ENCODE results near the gene CKLF. TPM values are rescaled to one million over a fixed set of nuclear protein-coding genes. Genes with fewer than 3 reads are reported as not detected.

CKLF gene, protein sequence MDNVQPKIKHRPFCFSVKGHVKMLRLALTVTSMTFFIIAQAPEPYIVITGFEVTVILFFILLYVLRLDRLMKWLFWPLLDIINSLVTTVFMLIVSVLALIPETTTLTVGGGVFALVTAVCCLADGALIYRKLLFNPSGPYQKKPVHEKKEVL
- total RNA-seq (2021) (47.9 and 49.8 TPM in 2 replicates), Bru-seq, nascent RNA (percentile 86 among the genes with signal in this experiment), BruChase-seq, experiment 1, labeled RNA remaining after a 2-hour chase (percentile 92 among the genes with signal in this experiment), BruChase-seq, experiment 2, labeled RNA remaining after a 6-hour chase (percentile 95 among the genes with signal in this experiment)
- long read RNA-seq, transcript CKLF-203 (3 exons, 508 nt) = major isoform, 21 of 63 reads
- long read RNA-seq, transcript CKLF-201 (4 exons, 669 nt) = minor isoform, 18 of 63 reads
- long read RNA-seq, transcript CKLF-202 (3 exons, 571 nt) = minor isoform, 10 of 63 reads
- long read RNA-seq, partial matches to known transcripts = 2 of 63 reads
- long read RNA-seq, other reads (novel, unspliced or antisense) = 8 of 63 reads

DNA sequence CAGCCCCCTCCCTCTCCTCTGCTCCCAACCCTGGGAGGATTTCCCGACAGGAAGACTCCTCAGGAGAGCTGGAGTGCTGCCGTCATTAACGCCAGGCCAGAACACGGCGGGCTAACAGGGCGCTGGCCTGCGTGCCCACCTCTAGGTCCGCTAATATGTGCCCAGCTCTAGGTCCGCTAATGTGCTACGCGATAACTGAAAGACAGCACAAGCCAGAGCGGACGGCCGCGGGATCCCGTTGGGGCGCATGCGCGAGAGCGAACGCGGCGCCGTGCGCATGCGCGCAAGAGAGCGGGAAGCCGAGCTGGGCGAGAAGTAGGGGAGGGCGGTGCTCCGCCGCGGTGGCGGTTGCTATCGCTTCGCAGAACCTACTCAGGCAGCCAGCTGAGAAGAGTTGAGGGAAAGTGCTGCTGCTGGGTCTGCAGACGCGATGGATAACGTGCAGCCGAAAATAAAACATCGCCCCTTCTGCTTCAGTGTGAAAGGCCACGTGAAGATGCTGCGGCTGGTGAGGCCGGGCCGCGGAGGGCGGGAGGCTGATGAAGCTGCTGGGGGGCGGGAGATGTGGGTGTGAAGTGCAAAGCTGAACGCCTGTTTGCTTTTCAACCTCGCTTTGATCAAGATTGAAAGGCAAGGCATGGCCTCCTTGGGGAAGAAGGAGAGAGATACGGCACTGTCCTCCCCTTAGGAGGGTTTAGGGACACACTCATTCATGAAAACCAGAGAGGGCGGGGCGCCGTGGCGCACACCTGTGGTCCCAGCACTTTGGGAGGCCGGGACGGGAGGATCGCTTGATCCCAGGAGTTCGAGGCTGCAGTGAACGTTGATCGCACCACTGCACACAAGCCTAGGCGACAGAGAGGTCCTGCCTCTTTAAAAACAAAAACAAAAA lies at the start of gene CKLF:
CKLF (plus strand) TSS at position 291 of the 892 bp plus-strand sequence; CDS start at position 431, 140 bp downstream.
- intact Hi-C loops (cut with micrococcal nuclease; ENCODE audit: unreplicated experiment) = no loop called here
- peak within 1 kb of the TSS; percentile 42 for H3K4me3 ChIP-seq (ENCODE audit: low read depth, low read length, poor library complexity, severe bottlenecking)
- no peaks in the 10 kb centered on the region for H3K27me3 ChIP-seq (replicated peaks; ENCODE audit: insufficient read depth, low read depth, low read length, poor library complexity)
- H3K4me1 ChIP-seq (ENCODE audit: insufficient read depth, low read length, poor library complexity, severe bottlenecking) = peaks cover 19% of the 10 kb centered on the region
- H3K9me3 ChIP-seq (ENCODE audit: low read depth, low read length, poor library complexity, severe bottlenecking) = no peaks in the 10 kb centered on the region
- no peaks in the 10 kb centered on the region for H3K36me3 ChIP-seq (ENCODE audit: insufficient read depth, low read length, poor library complexity, severe bottlenecking)
- no peak for TF ChIP-seq EZH2 (IDR thresholded peaks at IDR 0.05; ENCODE audit: borderline replicate concordance, low read depth, low read length, poor library complexity, severe bottlenecking)
- TF ChIP-seq, protein P1, sequence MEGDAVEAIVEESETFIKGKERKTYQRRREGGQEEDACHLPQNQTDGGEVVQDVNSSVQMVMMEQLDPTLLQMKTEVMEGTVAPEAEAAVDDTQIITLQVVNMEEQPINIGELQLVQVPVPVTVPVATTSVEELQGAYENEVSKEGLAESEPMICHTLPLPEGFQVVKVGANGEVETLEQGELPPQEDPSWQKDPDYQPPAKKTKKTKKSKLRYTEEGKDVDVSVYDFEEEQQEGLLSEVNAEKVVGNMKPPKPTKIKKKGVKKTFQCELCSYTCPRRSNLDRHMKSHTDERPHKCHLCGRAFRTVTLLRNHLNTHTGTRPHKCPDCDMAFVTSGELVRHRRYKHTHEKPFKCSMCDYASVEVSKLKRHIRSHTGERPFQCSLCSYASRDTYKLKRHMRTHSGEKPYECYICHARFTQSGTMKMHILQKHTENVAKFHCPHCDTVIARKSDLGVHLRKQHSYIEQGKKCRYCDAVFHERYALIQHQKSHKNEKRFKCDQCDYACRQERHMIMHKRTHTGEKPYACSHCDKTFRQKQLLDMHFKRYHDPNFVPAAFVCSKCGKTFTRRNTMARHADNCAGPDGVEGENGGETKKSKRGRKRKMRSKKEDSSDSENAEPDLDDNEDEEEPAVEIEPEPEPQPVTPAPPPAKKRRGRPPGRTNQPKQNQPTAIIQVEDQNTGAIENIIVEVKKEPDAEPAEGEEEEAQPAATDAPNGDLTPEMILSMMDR (conservative IDR thresholded peaks at IDR 0.05; ENCODE audit: low read depth, low read length) = no peak
- CTCF ChIA-PET = no interaction called here
- DNase-seq (ENCODE audit: low spot score) = peak; percentile 91
- POLR2A ChIA-PET (ENCODE audit: low non-redundant PET) = no interaction called here
- BruUV-seq (replicated peaks) = TSS peak; percentile 36
- peak within 1 kb of the TSS; percentile 76 for H3K27ac ChIP-seq (ENCODE audit: low read depth, low read length, poor library complexity, severe bottlenecking)

DNA sequence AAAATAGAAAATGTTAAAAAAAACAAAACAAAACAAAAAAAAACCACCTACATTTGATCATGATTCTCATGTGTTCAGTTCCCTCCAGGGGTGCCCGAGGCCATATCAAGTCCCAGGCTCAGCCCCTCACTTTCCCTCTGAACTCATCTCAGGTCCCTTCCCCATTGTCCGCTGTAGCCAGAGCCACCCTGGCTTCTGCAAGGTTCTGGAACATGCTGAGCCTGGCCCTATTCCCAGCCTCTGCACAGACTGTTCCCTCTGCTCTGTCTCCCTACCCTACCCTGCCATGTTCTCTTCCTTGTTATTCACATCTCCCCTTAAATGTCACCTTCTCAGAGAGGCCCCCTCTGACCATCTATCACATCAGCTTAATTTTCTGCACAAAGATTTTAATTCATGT lies 49.3 kb upstream of the CKLF start:
- Histone ChIP-seq H3K27me3 (replicated peaks; ENCODE audit: insufficient read depth, low read depth, low read length, poor library complexity) (no peaks in the 10 kb centered on the region), H3K27ac (ENCODE audit: low read depth, low read length, poor library complexity, severe bottlenecking) (no peak overlapping the region), H3K4me1 (ENCODE audit: insufficient read depth, low read length, poor library complexity, severe bottlenecking) (no peaks in the 10 kb centered on the region), H3K4me3 (ENCODE audit: low read depth, low read length, poor library complexity, severe bottlenecking) (no peak overlapping the region), H3K9me3 (ENCODE audit: low read depth, low read length, poor library complexity, severe bottlenecking) (no peaks in the 10 kb centered on the region), H3K36me3 (ENCODE audit: insufficient read depth, low read length, poor library complexity, severe bottlenecking) (no peaks in the 10 kb centered on the region)
- TF ChIP-seq, protein P1 (conservative IDR thresholded peaks at IDR 0.05; ENCODE audit: low read depth, low read length) = no peak
- DNase-seq (ENCODE audit: low spot score) = no peak
- no TSS peak for BruUV-seq (replicated peaks)
- ChIA-PET CTCF (no interaction called here), POLR2A (ENCODE audit: low non-redundant PET) (no interaction called here)
- intact Hi-C loops (cut with micrococcal nuclease; ENCODE audit: unreplicated experiment) = no loop called here

DNA sequence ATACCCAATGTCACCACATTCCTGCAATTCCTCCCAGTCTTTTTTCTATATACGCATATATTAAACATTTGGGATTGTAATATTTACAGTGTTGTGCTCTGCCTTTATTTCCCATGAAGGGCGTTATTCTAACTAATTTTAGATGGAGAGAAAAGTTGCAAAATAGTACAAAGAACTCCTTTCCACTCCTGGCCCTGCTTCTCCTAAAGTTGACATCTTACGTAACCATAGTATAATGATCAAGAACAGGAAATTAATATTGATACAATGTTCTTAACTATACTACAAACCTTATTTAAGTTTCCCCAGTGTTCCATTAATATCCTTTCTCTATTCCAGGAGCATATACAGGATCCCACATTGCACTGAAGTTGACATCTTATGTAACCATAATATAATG lies 48.8 kb upstream of the CKLF start:
- BruUV-seq (replicated peaks) = no TSS peak
- no peak for DNase-seq (ENCODE audit: low spot score)
- Histone ChIP-seq H3K4me1 (ENCODE audit: insufficient read depth, low read length, poor library complexity, severe bottlenecking) (no peaks in the 10 kb centered on the region), H3K36me3 (ENCODE audit: insufficient read depth, low read length, poor library complexity, severe bottlenecking) (no peaks in the 10 kb centered on the region), H3K9me3 (ENCODE audit: low read depth, low read length, poor library complexity, severe bottlenecking) (no peaks in the 10 kb centered on the region), H3K4me3 (ENCODE audit: low read depth, low read length, poor library complexity, severe bottlenecking) (no peak overlapping the region), H3K27me3 (replicated peaks; ENCODE audit: insufficient read depth, low read depth, low read length, poor library complexity) (no peaks in the 10 kb centered on the region), H3K27ac (ENCODE audit: low read depth, low read length, poor library complexity, severe bottlenecking) (no peak overlapping the region)
- no peak for TF ChIP-seq EZH2 (IDR thresholded peaks at IDR 0.05; ENCODE audit: borderline replicate concordance, low read depth, low read length, poor library complexity, severe bottlenecking)
- TF ChIP-seq, protein P1 (conservative IDR thresholded peaks at IDR 0.05; ENCODE audit: low read depth, low read length) = no peak
- intact Hi-C loops (cut with micrococcal nuclease; ENCODE audit: unreplicated experiment) = no loop called here
- CTCF ChIA-PET = interaction anchor here (0.5 kb wide), 1 partner anchor 119 kb away, joined by 9 read pairs; no protein-coding TSS in a partner anchor
- POLR2A ChIA-PET (ENCODE audit: low non-redundant PET) = no interaction called here

Measured in A673 (cell line).